ENCODE measurements around the gene PDZD2. TPM values are rescaled to one million over a fixed set of nuclear protein-coding genes. Genes with fewer than 3 reads are reported as not detected.

The PDZD2 gene
- total and polyA plus RNA-seq, 3 donors from 2014 or later: 47.3 to 89.1 (median 83.9) TPM

- Histone ChIP-seq H3K36me3 (ENCODE audit: low read depth, missing control alignments) (no peaks in the 10 kb centered on the region), H3K27ac (no peak overlapping the region), H3K9me3 (no peaks in the 10 kb centered on the region), H3K27me3 (no peaks in the 10 kb centered on the region), H3K4me3 (no peak overlapping the region), H3K4me1 (no peaks in the 10 kb centered on the region)
- WGBS, 2 donors: 92 to 100% methylated on average over 1 of the region's 1 CpG
- no peak for DNase-seq
- no peak for TF ChIP-seq CTCF (IDR thresholded peaks at IDR 0.05)
- no peak for TF ChIP-seq POLR2A (IDR thresholded peaks at IDR 0.05)
- intact Hi-C loops (cut with DNase I; ENCODE audit: low total_unique reads): loop anchor here (10.0 kb wide), 1 partner anchor 216 kb away; no protein-coding TSS in a partner anchor
Observed at GRCh38 chr5:31800351-31800750, 161.4 kb downstream of the PDZD2 start.

GRCh38 chr5:31805785-31806400 is 167.0 kb downstream of the PDZD2 start:
- H3K9me3 ChIP-seq: no peaks in the 10 kb centered on the region
- no peaks in the 10 kb centered on the region for H3K36me3 ChIP-seq (ENCODE audit: low read depth, missing control alignments)
- no peak overlapping the region for H3K27ac ChIP-seq
- WGBS, 2 donors: 84 to 89% methylated on average over 9 of the region's 9 CpGs
- peaks cover 3% of the 10 kb centered on the region for H3K4me1 ChIP-seq
- no peaks in the 10 kb centered on the region for H3K27me3 ChIP-seq
- intact Hi-C loops (cut with DNase I; ENCODE audit: low total_unique reads): loop anchor here (10.0 kb wide), 1 partner anchor 221 kb away; no protein-coding TSS in a partner anchor
- no peak for TF ChIP-seq CTCF (IDR thresholded peaks at IDR 0.05)
- TF ChIP-seq POLR2A (IDR thresholded peaks at IDR 0.05): no peak
- no peak for DNase-seq
- H3K4me3 ChIP-seq: no peak overlapping the region

GRCh38 chr5:31806561-31806960 is 167.6 kb downstream of the PDZD2 start:
- WGBS, 2 donors: 78 to 84% methylated on average over 6 of the region's 6 CpGs
- Histone ChIP-seq H3K4me1 (peaks cover 3% of the 10 kb centered on the region), H3K27ac (no peak overlapping the region), H3K27me3 (no peaks in the 10 kb centered on the region), H3K4me3 (no peak overlapping the region), H3K36me3 (ENCODE audit: low read depth, missing control alignments) (no peaks in the 10 kb centered on the region), H3K9me3 (no peaks in the 10 kb centered on the region)
- intact Hi-C loops (cut with DNase I; ENCODE audit: low total_unique reads): loop anchor here (10.0 kb wide), 1 partner anchor 222 kb away; no protein-coding TSS in a partner anchor
- no peak for DNase-seq
- TF ChIP-seq CTCF (IDR thresholded peaks at IDR 0.05) (no peak), POLR2A (IDR thresholded peaks at IDR 0.05) (no peak)

GRCh38 chr5:31807789-31808540 is 169.0 kb downstream of the PDZD2 start:
- H3K4me3 ChIP-seq: no peak overlapping the region
- no peaks in the 10 kb centered on the region for H3K27me3 ChIP-seq
- intact Hi-C loops (cut with DNase I; ENCODE audit: low total_unique reads): loop anchor here (10.0 kb wide), 1 partner anchor 223 kb away; no protein-coding TSS in a partner anchor
- H3K4me1 ChIP-seq: peaks cover 3% of the 10 kb centered on the region
- no peak overlapping the region for H3K27ac ChIP-seq
- no peaks in the 10 kb centered on the region for H3K36me3 ChIP-seq (ENCODE audit: low read depth, missing control alignments)
- no peak for DNase-seq
- H3K9me3 ChIP-seq: no peaks in the 10 kb centered on the region
- TF ChIP-seq CTCF (IDR thresholded peaks at IDR 0.05): no peak
- TF ChIP-seq POLR2A (IDR thresholded peaks at IDR 0.05): no peak
- WGBS, 2 donors: 75 to 78% methylated on average over 11 of the region's 11 CpGs

Data from testis (tissue), 3 donors.